Bronchus fibroblast of lung (primary cell): Measurements from ENCODE around the gene MAK. TPM values are rescaled to one million over a fixed set of nuclear protein-coding genes. Genes with fewer than 3 reads are reported as not detected.

Experiments
- total RNA-seq: library from RNA; depleted of rRNA; stranded (reverse); fragments of >200 nt; gene quantifications from 2 replicates; pipeline ENCODE4 v1.2.3, GENCODE V29; 2015

MAK gene
- 0.15 TPM in 1 of 2 replicates, not detected in the other for total RNA-seq

GRCh38 chr6:10837995-10838793 is at the start of gene MAK:
Gene MAK (minus strand): TSS chr6:10838539. CDS start chr6:10830648, 7,891 bp downstream.

GRCh38 chr6:10886691-10887502 is 48.6 kb upstream of the MAK start, which contains the start of gene SYCP2L:
Gene SYCP2L (plus strand): TSS chr6:10887052. CDS start chr6:10887127, 75 bp downstream.

GRCh38 chr6:10747251-10747972 is 90.9 kb downstream of the MAK start, which contains the start of gene TMEM14B:
Gene TMEM14B (plus strand): TSS chr6:10747805. CDS start chr6:10749246, 1,441 bp downstream.

GRCh38 chr6:10722820-10723566 is 115.3 kb downstream of the MAK start, which contains the start of gene TMEM14C:
Gene TMEM14C (plus strand): TSS chr6:10723070. CDS start chr6:10724614, 1,544 bp downstream.

Other genes with a start within 250 kb of the MAK start
- gene C6orf52, start 143.9 kb downstream of the MAK start, total RNA-seq: 0.84 and 0.89 TPM in 2 replicates
- gene PAK1IP1, start 143.6 kb downstream of the MAK start, total RNA-seq: 15.3 and 16.8 TPM in 2 replicates
- 151 and 160 TPM in 2 replicates for gene TMEM14C, start 115.5 kb downstream of the MAK start, total RNA-seq
- 106 and 126 TPM in 2 replicates for gene TMEM14B, start 90.7 kb downstream of the MAK start, total RNA-seq
- not detected in 2 replicates for gene GCM2, start 43.5 kb upstream of the MAK start, total RNA-seq
- under 0.01 and 0.30 TPM in 2 replicates for gene SYCP2L, start 48.5 kb upstream of the MAK start, total RNA-seq
- under 0.01 and 0.17 TPM in 2 replicates for gene ELOVL2, start 205.8 kb upstream of the MAK start, total RNA-seq